HG03108 (cell line): ENCODE data around the gene CAMKMT.
"Not testable (repeated sequence)": the region's sequence is repeated elsewhere in the genome, so short reads cannot be mapped to it uniquely, and the experiment has no call there.

Source experiments
- ATAC-seq: cut with Tn5 transposase; IDR thresholded peaks from one replicate; pipeline ENCODE4 v1.9.1; 2021; ENCODE audit warnings: moderate library complexity; ENCODE audit not compliant: unreplicated experiment

The CAMKMT gene

GRCh38 chr2:44495544-44495943 is 133.8 kb downstream of the CAMKMT start:
- no peak for ATAC-seq

DNA sequence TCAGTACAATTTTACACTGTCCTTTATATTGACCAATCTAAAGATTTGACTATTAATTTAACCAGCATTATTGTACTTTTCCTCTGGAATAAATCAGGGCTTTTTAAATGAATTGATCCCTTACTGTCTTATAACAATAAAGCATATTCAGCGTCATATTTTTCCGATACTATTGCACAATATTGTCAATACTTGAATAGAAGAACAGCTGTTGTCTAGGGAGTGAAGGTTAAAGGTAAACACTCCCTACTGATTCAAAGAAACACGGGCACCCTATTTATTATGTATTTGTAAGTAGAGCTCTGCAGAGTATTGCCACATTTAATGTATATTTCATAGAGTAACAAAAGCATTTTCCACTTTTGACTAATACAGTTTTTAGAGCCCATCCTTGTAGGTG is 134.4 kb downstream of the CAMKMT start:
- no peak for ATAC-seq

GRCh38 chr2:44498551-44498950 is 136.8 kb downstream of the CAMKMT start:
- no peak for ATAC-seq

- ATAC-seq = not testable (repeated sequence)
Observed at GRCh38 chr2:44505664-44506063, 143.9 kb downstream of the CAMKMT start.

DNA sequence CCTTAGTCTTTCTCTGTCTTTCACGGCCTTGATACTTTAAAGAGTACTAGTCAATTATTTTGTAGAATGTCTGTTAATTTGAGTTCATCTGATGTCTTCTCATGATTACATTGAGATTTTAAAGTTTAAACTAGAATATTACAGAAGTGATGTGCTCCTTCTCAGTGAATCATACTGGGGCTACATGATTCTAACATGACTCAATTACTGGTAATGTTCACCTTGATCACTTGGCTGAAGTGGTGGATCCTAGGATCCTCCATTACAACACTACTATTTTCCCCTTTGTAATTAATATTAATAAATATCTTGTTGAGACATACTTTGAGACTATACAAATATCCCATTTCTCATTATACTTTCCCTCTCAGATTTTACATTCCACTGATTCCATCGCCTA is 148.5 kb downstream of the CAMKMT start:
- ATAC-seq = no peak

GRCh38 chr2:44515416-44515815 is 153.7 kb downstream of the CAMKMT start:
- no peak for ATAC-seq

DNA sequence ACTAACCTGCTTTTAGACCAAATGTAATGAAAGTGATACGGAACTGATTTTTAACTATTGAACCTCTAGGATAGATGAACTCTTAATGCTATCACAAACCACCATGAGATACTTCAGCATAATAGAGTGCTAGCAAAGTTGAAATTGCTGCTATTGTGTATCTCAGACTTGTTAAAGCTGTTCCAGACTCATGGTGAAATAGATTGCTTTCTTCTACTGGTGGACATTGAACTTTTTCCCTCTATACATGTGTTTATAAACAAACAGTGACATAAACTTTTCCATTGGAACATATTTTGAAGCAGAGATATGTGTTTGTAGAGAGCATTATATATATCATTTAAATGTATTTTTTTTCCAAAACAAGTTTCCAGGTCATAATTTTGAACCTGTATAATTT is 157.3 kb downstream of the CAMKMT start:
- ATAC-seq = no peak

- no peak for ATAC-seq
Observed at GRCh38 chr2:44522846-44523245, 161.1 kb downstream of the CAMKMT start.

DNA sequence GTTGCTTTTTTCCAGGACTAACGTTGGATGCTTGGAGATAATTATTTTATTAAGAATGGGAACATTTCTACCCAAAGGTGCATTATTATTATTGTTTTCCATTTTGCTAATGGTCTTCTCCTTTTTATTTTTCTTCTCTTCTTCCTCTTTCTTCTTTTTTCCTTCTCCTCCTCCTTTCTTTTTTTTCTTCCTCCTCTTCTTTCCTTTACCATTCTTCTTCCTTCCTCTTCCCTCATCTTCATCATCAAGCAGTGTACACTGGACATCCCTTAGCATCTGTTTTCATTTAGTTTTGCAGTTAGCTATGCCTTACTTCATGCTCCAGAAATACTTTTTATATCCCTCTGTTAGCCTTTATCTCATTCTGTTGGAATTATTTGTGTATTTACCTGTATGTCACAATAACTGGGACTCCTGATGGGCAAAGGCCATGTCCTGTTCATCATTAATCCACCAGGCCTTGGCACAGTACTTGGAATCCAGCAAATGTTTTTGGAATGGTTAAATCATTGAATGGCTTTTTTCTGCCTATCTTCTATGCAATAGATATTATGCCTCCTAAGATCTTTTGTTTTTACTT is 162.7 kb downstream of the CAMKMT start:
- no peak for ATAC-seq

GRCh38 chr2:44526352-44526751 is 164.6 kb downstream of the CAMKMT start:
- ATAC-seq = no peak

- ATAC-seq = no peak
Observed at GRCh38 chr2:44528595-44528994, 166.8 kb downstream of the CAMKMT start.

DNA sequence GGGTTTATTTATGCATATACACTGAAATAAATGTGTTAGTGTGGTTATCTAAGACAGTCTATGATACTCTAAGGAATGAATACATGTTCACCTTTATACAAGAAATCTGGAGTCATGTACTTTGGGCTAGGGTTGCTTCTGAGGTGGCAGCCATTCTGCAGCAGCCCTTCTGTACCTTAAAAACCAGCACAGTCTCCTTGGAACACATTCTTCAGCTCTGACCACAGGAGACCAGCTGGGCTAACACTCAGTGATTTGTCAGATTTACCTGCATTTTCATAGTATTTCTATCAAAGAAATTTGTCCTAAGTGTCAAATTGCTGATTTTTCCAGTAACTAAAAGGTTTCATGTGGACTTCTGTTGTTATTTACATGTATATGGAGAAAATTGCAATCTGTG is 167.7 kb downstream of the CAMKMT start:
- ATAC-seq = no peak

DNA sequence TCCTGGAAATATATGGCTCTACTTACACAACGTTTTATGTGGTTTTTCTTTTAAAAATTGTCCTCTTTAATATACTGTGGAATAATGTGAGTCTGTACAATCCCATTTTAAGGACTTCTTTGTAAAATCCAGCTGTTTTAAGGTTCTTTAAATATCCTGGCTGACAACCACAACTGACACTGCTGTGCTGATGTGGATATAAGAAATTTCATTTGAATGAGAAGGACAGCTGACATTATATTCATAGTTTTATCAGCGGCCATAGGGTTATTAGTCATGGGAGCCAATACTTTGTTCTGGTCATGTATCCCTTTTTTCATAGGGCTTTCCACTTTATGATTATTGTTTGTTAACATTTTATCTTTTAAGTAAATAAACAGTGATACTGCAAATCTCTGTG is 169.5 kb downstream of the CAMKMT start:
- no peak for ATAC-seq

DNA sequence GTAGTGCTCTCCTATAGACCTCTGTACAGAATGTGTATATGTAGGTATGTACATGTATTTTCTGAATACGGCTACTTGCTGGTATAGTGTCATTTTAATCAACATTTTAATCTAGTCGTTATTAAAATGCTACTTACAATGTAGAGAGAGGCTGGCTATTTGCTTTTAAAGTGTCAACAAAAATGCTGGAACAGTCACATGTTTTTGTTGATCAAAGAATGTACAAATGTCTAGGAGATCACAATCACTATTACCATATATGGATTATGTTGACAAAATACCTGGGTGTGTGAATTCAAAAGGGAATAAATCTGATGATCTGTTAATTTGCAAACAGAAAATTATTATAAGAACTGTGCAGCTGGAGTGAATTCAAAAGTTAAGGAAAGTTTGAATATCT is 170.3 kb downstream of the CAMKMT start:
- ATAC-seq = no peak

DNA sequence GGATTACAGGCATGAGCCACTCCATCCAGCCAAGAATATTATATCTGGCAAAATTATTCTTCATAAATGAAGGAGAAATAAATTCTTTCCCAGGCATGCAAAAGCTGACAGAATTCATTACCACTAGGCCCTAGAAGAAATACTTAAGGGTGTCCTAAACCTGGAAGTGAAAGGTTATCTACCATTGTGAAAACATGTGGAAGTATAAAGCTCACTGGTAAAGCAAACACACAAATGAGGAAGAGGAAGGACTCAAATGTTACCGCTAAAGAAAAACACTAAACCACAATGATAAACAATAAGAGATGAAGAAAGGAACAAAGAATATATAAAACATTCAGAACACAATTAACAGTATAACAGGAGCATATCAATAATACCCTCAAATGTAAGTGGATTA is 171.8 kb downstream of the CAMKMT start:
- no peak for ATAC-seq

GRCh38 chr2:44535376-44535775 is 173.6 kb downstream of the CAMKMT start:
- no peak for ATAC-seq

GRCh38 chr2:44537264-44537663 is 175.5 kb downstream of the CAMKMT start:
- ATAC-seq = no peak

DNA sequence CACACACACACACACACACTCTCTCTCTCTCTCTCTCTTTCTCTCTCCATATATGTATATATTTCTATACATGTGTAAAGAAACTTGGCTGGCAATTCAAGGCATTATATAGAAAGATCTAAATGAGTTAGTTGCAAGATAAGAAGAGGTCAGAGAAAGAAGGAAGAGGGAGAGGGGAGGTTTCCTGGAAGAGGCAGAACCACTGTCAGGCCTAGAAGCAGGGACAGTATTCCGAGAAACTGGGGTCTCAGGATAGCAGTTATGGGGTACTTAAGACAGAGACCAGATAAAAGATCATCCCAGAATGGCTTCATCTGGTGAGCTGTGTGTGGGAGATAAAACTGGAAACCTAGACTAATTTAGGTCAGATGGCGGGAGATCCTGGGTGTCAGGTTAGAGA is 180.8 kb downstream of the CAMKMT start:
- no peak for ATAC-seq

- no peak for ATAC-seq
Observed at GRCh38 chr2:44543773-44544725, 182.3 kb downstream of the CAMKMT start.

- ATAC-seq = no peak
Observed at GRCh38 chr2:44545005-44545404, 183.3 kb downstream of the CAMKMT start.

DNA sequence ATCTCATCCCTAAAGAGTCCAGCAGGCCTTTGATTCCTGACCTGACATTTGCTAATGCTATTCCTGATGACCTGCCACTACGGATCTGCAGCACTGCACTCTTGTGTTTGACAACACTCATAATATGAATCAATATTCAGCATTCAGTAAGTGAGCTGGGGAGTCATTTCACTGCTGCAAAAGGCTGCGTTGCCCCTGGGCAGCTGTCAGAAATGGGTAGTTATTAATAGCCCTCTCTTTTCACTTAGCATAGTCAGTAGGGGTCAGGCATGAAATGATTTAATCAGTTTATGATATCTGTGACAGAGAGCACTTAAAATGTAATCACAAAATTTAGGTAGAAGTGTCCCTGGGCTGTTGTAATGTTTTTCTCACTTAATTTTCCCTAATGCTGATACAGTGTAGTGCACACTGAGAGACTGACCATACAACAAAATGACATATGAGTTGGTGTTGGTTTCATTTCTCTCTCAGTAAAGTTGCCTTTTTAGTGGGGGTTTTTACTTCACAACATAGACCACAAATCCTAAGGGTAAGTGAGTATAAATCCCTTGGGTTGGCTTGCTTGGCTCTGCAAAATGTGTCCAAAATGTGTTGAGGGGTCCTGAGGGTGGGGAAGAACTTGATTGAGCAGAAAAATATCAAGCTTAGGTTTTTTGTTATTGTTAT is 184.8 kb downstream of the CAMKMT start:
- no peak for ATAC-seq

DNA sequence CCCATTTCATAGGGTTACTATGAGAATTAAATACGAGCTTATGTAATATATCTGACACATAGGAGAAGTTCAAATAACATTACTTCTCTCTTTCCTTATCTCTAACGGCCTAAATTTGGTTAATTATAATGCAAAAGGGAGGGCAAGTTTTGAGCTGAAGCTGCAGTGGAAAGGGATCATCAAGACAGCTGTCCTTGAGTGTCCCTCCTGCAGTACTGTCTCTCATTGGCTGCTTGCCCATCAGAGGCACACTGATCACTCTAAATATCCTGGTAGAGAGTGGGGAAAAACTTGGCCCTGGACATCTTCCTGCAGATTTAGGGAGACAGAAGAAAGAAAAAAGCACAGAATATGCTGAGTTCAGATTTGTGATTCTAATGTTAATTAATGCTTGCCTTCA is 186.0 kb downstream of the CAMKMT start:
- ATAC-seq = no peak
